ENCODE data around the gene MOCS3.

The MOCS3 gene, protein sequence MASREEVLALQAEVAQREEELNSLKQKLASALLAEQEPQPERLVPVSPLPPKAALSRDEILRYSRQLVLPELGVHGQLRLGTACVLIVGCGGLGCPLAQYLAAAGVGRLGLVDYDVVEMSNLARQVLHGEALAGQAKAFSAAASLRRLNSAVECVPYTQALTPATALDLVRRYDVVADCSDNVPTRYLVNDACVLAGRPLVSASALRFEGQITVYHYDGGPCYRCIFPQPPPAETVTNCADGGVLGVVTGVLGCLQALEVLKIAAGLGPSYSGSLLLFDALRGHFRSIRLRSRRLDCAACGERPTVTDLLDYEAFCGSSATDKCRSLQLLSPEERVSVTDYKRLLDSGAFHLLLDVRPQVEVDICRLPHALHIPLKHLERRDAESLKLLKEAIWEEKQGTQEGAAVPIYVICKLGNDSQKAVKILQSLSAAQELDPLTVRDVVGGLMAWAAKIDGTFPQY

DNA sequence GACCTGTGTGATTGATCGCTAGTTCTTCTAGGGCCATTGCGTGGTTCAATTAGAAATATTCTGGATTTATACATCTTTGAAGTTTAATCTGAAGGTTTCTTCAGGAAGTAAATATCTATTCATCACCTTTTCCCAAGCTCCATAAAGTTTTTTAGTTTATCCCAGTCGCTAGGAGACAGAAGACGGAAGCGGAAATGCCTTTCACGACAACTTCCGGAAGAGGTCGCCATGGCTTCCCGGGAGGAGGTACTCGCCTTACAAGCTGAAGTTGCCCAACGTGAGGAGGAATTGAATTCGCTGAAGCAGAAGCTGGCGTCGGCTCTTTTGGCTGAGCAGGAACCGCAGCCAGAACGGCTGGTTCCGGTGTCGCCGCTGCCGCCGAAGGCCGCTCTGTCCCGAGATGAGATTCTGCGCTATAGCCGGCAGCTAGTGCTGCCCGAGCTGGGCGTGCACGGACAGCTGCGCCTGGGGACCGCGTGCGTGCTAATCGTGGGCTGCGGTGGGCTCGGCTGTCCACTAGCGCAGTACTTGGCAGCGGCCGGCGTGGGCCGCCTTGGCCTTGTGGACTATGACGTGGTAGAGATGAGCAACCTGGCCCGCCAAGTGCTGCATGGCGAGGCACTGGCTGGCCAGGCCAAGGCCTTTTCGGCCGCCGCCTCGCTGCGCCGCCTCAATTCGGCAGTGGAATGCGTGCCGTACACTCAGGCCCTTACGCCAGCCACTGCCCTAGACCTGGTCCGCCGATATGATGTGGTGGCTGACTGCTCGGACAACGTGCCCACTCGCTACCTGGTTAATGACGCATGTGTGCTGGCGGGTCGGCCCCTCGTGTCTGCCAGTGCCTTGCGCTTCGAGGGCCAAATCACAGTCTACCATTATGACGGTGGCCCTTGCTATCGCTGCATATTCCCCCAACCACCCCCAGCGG, at the start of gene MOCS3:
TSS of gene MOCS3 (plus strand) at position 204 of the 928 bp plus-strand sequence. CDS start at position 229, 25 bp downstream.
- peak; percentile 91 for DNase-seq

DNA sequence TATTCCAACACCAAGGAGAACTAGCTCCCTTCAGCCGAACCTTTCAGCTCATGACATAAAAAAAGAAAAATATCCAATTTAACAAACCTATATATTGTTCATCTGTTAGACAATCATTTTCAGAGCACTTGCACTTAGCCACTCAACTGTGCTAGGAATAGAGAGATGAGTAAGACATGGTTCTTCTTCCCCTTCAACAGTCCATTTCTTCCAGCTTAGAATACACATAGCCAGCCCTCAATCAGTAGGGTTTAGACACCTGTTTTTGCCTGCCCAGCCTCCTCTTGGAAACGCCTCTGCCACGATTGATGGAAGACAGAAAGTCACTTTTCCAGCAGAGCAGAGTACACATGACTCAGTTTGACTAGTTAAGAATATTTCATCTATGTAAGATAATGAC, 49.2 kb upstream of the MOCS3 start:
- no peak for DNase-seq

DNA sequence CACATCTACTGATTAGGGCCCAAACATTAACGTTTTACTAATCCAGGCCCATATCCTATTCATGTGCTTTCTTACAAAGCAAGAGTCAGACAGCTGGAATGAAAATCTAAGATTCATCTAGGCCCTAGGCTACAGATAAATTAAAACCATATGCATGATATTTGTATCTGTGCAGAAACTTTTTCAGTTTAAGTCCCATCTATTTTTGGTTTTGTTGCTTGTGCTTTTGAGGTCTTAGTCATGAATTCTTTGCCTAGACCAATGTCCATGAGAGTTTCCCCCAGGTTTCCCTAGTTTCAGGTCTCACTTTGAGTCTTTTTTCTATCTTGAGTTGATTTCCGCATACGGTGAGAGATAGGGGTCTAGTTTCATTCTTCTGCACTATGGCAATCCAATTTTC, 47.6 kb upstream of the MOCS3 start:
- no peak for DNase-seq

DNA sequence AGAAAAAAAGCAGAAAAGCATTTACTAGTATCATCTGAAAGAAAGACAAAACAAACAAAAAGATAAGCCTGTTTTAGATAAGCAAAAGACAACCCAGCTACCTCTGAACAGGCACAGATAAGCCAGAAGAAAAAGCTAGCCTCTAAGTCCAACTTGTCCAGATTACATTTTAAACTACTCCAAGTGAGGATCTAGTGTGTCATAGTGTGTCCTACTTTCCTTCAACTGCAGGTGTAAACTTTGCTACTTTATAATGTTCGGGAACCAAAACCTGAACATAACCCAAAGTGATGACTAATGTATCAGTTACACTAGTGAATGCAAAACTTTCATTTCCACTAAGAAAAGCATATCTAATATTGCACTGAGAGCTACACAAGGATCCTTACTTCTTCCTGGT, 46.9 kb upstream of the MOCS3 start:
- no peak for DNase-seq

DNA sequence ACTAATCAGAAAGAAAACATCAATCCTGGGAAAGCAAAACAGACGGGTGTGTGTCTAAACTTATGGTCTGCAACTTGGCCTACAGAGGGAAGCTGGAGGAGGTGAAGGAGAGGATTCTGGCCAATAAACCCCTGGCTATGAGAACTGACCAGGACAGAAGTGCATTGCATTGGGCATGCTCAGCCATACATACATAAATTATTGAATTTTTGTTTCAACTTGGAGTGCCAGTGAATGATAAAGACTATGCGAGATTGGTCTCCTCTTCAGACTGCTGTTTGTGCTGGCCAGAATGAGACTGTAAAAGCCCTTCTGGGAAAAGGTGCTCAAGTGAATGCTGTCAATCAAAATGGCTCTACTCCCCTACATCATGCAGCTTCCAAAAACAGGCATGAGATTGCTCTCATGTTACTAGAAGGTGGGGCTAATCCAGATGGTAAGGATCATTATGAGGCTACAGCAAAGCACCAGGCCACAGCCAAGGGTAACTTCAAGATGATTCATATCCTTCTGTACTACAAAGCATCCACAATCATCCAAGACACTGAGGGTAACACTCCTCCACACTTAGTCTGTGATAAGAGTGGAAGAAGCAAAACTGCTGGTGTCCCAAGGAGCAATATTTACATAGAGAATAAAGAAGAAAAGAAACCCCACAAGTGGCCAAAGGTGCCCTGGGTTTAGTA, 44.8 kb upstream of the MOCS3 start:
- DNase-seq, result no peak

DNA sequence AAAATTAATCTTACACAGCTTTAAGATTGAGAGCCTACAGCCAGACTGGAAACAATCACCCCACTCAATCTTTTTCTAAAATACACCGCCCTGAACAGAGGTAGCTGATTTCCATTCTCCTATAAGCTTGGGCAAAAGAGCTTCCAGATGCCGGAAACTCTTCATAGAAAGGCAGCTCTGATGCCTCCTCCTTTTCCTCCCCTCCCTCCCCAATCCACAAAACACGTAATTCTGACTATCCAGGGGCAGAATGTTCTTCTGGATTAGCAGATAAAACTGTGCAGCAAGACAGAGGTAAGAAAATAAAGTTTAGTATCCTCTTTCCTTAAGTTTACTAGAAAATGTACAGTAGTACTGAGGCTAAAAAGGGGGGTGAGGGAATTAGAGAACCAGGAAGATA, 43.2 kb upstream of the MOCS3 start:
- no peak for DNase-seq

DNA sequence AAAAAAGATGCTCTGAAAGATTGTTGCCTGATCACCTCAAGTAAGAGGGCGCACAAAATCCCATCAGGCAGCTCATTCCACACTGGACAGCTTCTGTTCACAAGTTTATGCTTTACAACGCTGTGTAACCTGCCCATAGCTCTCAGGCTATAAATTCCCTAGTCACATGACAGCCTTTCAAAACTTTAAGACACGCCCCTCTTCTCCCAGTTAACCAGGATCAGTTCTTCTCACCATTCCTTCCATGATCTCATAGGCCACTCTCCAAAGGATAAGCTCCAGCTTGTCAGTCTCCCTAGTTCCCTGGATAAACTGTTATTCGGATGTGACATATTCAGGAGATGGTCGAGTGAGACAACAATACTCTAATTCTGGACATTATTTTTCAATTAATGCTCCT, 42.4 kb upstream of the MOCS3 start:
- DNase-seq, result no peak

DNA sequence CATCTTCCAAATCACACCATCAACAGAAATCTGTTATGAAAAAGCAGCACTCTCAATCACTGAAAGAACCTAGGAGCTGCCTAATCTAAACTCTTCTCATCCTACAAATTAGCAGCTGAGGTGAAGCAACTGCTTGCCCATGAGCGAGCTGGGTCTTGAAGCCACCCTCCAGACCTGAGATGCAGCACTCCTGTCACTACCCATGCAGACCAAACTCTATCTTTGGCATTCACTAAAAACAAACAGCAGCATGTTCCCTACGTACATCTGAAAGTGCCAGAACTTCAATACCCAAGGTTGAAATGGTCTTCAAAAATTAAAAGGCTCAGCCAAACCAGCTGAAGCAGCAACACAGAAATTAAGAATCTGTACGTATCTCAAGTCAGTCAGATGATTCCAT, 41.7 kb upstream of the MOCS3 start:
- DNase-seq, result no peak

DNA sequence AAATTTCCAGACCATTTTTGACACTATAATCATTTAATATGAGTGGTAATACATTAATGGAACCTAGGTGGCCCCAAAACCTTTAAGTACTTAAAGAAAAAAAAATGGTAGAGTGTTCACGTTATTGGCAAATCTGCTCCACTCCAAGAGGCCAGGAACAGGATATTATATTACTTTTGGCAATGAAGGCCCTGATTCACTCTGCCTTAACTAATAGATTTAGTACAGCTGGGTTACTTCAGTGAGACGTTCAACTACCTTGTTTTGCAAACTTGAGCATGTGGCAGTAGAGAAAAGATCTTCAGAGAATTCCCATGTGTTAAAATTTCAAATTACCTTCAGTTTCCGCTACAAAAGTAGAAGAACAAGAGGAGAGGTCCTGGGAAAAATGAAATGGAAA, 40.2 kb upstream of the MOCS3 start:
- no peak for DNase-seq

DNA sequence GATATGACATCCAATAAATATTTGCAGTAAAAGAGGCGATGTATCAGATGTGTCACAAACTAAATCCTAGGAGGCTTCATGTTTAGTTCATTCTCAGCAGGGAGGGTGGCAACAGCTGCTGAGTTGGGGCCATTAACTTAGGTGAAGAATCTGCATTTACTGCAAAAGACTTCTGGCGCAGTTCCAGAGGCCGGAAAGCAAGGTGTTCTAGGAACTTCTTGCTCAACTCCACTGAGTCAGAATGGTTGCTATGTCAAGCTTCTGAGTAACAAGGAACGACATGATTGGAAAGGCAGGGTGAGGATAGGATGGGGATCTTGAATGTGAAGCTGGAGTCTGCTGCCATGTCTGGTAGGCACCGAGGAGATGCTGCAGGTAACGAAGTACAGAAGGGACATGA, 39.1 kb upstream of the MOCS3 start:
- DNase-seq, result no peak

DNA sequence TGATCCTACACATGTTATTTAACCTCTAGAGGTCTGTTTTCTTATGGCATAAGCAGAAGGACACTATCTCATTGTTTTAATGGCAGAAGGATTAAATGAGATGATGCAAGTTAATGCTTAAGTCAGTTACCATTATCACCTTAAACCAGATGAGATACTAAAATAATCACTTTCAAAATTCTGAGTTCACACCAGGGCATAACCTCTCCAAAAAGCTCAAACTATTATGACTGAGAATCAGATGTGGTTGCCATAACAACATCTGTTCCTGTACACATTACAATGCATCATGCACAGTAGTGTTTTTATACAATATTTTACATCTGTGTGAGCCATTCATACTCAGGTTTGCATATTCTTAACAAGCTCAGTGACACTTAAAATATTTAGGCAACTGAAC, 37.6 kb upstream of the MOCS3 start:
- peak; percentile 21 for DNase-seq

DNA sequence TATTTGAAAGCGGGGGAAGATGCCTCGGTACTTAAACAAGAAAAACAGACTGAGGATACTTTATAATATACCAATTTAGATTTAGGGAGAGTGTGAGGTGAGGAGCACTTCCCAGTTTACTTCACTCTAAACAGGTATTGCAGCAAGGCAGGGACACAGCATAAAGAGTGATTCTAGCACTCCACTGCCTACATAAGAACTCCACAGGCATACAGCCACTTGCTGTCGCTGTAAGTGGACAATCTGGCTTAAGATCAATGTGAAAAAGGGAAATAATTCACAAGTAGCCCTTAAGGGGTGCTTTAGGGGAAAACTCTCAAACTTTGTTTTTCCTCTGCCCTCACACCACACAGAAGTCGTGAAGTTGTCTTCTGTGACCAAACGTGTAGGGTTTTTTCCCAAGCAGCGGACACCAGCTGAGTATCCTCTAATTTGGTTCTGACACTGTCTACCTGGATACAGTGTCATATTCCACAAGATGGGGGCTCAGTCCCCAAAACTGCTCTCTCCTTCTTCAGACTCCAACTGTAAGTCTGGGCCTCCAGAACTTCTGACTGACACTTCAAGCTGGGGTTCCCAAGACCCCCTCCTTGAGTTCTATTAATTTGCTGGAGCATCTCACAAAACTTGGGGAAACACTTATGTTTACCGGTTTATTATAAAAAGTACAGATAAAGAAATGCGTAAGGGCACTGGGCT, 36.7 kb upstream of the MOCS3 start:
- DNase-seq, result no peak

DNA sequence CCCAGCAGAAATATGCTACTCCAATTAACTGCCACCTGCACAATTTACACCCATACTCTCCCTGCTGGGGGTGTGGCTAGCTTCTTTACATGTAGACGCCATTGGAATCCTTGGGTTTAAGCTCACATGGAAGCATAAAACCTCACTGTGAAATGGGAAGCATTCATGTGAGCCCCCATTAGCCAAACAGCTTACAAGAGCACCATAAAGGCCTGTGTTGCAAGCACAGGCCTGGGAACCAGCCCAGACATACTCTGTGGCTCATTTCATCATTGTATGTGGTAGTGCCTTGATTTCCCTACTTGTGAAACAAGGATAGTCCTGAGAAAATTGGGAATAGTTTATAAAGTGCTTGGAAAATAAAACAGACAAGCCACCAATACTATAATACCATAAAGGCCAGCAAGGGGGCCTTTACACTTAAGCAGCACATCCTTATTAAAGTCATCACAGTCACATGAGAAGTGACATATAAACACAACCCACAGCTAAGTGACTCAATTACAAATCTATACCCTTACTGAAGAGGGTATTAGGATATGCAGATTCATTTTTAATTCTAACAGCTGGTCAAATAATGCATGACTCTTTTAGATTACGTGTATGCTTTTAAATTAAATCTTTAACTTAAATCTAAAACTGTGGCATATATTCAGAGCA, 34.2 kb upstream of the MOCS3 start:
- no peak for DNase-seq

DNA sequence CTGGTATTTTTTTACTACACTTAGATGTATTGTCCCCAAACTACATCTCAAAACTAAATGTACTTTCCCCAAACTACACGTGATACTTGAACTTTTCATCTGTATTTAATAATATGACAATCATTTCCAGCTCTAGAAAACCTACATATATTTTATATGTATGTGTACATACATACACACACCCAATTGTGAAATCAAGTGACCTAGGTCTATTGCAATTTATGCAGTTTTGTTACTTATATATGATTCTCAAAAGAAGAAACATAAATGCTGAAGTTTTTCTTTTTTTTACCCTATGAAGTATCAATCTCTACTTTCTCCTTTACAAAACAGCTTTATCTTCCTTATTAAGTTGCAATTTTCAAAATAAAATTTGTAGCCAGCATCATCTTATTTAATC, 32.1 kb upstream of the MOCS3 start:
- no peak for DNase-seq

DNA sequence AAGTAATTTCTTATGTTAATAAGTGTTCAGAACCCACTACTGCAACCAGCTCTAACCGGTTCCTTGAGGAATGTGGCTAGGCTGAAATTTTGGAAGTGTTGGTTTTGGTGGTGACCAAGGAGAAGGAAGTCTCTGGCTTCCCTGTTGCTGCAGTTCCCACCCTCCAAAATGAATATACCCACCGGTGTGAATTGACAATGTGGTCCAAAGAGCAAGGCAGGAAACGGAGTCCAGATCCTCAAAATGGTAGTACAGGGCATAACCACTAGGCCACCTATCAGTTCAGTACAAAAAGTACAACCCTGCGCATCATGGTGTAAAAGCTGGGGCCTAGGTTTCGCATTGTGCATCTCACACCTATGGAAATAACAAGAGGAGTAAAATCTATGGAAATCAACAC, 30.1 kb upstream of the MOCS3 start:
- DNase-seq, result peak; percentile 17

DNA sequence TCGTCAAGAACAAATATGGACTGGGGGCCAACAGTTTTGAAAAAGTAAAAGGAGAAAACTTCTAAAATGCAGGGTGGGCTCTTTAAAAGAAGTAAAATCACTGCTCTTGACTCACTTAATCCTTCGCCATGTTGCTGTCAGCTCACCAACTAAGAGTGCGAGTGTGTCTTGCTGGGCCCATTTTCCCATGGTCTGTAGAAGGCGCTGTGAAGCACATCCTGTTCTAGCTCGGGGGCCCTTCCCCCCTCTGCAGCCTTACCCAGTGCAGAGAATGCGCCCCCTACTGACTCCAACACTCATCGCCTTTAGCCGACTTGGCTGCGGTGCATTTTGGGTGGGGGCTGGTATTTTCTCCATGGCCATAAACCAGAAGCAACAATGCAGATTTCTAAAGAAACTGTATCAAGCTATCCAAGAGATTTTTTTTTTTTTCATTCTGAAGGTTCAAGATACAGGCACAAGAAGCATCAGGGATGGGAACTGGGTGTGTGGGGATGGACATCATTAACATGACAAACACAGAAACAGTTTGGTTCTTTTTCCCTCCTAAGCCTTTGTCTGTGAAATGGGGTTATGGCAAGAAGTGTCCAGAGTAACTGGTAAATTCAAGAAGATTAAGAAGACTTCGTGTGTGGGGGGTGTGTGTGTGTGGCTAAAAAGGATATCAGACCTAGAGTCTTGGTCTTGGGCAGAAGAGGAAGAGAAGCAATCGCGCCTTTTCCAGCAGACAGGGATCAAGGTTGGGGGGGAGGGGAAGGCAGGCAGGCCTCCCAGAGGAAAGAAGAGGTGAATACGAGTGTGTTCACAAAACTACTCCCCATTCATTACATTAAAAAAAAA, 29.1 kb upstream of the MOCS3 start:
- DNase-seq, result peak; percentile 95

DNA sequence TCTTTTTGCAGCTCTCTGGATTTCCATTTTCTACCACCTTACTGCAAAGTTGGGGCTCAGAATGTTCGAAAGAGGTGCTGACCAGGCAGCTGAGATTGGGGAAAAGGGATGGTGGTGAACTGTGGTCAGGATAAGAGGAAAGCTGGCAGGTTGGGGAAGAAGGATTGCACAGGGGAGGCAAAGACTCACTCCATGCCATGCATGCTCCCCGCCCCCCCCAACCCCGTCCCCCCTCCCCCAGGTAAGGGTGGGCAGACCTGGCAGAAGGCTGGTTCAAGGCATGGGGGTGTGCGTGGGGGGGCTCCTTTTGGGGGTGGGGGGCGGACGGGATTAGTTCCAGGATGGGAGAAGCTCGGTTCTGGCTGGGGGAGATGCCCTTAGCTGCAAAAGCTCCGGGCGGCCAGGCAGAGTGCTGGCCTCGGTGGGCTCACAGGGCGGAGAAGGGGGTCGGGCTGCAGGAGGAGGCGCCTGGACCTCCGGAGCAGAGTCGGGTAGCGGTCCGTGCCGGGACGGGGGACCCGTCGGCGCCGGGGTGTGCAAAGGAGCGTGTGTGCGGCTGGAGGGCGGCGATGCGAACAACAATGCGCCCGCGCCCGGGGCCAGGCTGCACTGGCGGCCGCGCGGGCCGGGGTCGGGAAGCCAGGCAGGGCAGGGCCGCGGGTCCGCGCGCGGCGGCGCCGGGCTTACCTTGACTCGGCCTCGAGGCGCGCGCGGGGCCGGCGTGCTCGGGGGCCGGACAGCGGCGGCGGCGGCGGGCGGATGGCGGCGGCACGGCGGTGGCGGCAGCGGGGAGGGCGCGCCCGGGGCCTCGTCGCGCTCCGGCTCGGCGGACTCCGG, 28.3 kb upstream of the MOCS3 start:
- no peak for DNase-seq

DNA sequence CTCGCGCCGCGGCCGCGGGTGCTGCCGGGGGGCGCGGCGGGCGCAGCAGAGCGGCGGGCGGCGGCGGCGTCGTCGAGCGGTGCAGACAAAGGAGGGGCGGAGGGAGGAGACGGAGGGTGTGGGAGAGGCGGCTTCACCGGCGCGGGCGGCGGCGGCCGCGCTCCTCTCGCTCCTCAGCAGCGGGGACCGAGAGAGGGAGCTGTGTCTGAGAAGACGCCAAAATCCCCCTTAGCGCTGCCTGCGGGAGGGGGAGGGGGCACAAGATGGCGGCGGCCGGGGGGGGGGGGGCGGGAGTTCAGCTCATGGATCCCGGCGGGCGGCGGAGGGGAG, 27.7 kb upstream of the MOCS3 start:
- no peak for DNase-seq

DNA sequence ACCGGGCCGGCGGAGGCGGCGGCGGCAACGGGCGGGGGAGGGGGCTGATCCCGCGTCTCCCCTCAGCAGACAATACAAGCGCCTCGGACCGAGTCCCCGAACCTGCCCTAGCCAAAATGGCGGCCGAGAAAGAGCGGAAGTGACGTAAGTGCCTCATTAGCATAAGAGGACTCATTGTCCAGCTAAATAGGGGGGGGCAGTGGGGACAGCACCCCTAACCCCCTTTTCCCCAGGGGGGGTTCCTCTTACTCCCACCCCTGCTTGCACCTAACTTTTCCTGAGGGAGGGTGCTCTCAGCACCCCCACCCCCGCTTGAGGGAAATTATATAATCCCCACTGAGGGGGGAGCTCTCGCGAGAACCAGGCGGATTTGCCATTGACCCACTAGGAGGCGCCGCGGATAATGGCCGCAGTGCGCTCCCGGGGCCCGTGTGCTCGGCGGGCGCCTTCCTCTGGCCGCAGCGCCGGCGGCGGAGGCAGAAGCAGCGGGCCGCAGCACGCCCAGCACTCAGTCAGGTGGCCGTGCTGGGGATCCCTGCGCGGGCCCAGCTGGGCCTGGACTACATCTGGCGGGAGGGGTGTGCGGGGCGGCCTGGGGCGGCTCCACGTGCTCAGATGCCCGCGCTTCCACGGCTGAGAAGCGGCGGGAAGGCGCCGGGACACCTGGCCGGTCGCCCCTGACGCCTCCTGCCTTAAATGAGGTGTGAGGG, 27.2 kb upstream of the MOCS3 start, which contains the start of gene ADNP:
TSS of gene ADNP (minus strand) at position 132 of the 710 bp plus-strand sequence. CDS start 27,441 bp downstream, outside the sequence.
- peak; percentile 93 for DNase-seq

All from CD4-positive, alpha-beta T cell treated with Interleukin-21 for 1 hour (primary cell).